Liver (tissue), 3 donors: ENCODE results near the gene KANSL1L.

Experiments used
- CTCF ChIP-seq: fragments of 150-350 bp; IDR thresholded peaks from 2 replicates; pipeline ENCODE4 v1.5.1; 2017; ENCODE audit warnings: improper control_type of control experiment, low read depth, low read length; ENCODE audit not compliant: missing input control
- EGR1 ChIP-seq, 2 donors: IDR thresholded peaks; 2 replicates each; pipeline ENCODE4 v1.6.1; 2016 to 2018; ENCODE audit warnings: antibody characterized with exemption in 2 of 2, low read depth in 2 of 2
- FOXA1 ChIP-seq: IDR thresholded peaks from 2 replicates; pipeline ENCODE4 v1.6.1; 2016; ENCODE audit warnings: antibody characterized with exemption
- FOXA2 ChIP-seq: IDR thresholded peaks from 2 replicates; pipeline ENCODE4 v1.6.1; 2016; ENCODE audit warnings: antibody characterized with exemption
- JUND ChIP-seq, 2 donors: IDR thresholded peaks; 2 replicates each; pipeline ENCODE4 v1.6.1; 2016; ENCODE audit warnings: antibody characterized with exemption in 2 of 2
- NR2F2 ChIP-seq: IDR thresholded peaks from 2 replicates; pipeline ENCODE4 v1.6.1; 2016; ENCODE audit warnings: antibody characterized with exemption
- REST ChIP-seq: IDR thresholded peaks from 2 replicates; pipeline ENCODE4 v1.6.1; 2016; ENCODE audit warnings: antibody characterized with exemption, mild to moderate bottlenecking
- SP1 ChIP-seq: IDR thresholded peaks from 2 replicates; pipeline ENCODE4 v1.6.1; 2018; ENCODE audit warnings: antibody characterized with exemption, mild to moderate bottlenecking
- TAF1 ChIP-seq: conservative IDR thresholded peaks from 2 replicates; pipeline ENCODE4 v1.6.1; 2016; ENCODE audit warnings: antibody characterized with exemption, mild to moderate bottlenecking
- YY1 ChIP-seq: IDR thresholded peaks from 2 replicates; pipeline ENCODE4 v1.6.1; 2016; ENCODE audit warnings: antibody characterized with exemption, mild to moderate bottlenecking
- TF ChIP-seq, protein P1 (sequence below): IDR thresholded peaks from 2 replicates; pipeline ENCODE4 v1.6.1; 2016; ENCODE audit warnings: antibody characterized with exemption
- TF ChIP-seq, protein P2 (sequence below): IDR thresholded peaks from 2 replicates; pipeline ENCODE4 v1.6.1; 2016; ENCODE audit warnings: antibody characterized with exemption
- donor health status: healthy.
- donor health status: healthy.

DNA sequence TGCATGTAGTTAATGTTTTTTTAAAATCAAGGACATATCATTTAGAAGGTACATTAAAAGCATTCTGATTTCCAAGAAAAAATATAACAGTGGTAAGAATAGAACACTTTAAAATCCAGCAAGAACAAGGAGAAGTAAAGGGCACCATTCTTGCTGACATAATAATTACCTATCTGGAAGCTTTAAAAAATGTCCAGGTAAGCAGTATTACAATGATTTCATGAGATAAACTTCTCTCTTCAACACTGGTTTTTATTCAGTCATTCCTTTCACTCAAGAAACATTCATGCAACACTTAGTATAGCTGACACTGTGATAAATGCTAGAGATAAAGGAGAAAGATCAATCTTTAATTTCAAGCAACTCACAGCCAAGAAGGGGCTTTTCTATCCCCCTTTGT, 2.9 kb upstream of the KANSL1L start:
- TF ChIP-seq CTCF (no peak), FOXA1 (no peak), NR2F2 (no peak), EGR1 (IDR thresholded peaks at IDR 0.05; ENCODE audit: low read depth in 2 of 2) (no peak), REST (no peak), TAF1 (no peak), JUND (IDR thresholded peaks at IDR 0.05) (no peak), FOXA2 (no peak), SP1 (no peak), YY1 (no peak)
- TF ChIP-seq, protein P1, sequence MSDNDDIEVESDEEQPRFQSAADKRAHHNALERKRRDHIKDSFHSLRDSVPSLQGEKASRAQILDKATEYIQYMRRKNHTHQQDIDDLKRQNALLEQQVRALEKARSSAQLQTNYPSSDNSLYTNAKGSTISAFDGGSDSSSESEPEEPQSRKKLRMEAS: no peak
- TF ChIP-seq, protein P2, sequence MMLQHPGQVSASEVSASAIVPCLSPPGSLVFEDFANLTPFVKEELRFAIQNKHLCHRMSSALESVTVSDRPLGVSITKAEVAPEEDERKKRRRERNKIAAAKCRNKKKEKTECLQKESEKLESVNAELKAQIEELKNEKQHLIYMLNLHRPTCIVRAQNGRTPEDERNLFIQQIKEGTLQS: no peak
